GM23338 (cell line): ENCODE measurements around the gene HTR1D. TPM values are rescaled to one million over a fixed set of nuclear protein-coding genes. Genes with fewer than 3 reads are reported as not detected.

Experiments
- ATAC-seq: fragments of 200-7000 bp; cut with Tn5 transposase; 3 replicates; pipeline ENCODE4 v1.9.1; 2020
- DNase-seq: peaks from one replicate; pipeline ENCODE4 v3.0.0-alpha.2; 2015; ENCODE audit warnings: low spot score
- H2AFZ ChIP-seq: fragments of 200-600 bp; sonication (generic); 2 replicates; pipeline ENCODE4 v1.8.0; 2016; ENCODE audit warnings: antibody characterized with exemption, mild to moderate bottlenecking, moderate library complexity
- H3F3A ChIP-seq: fragments of 200-600 bp; sonication (generic); replicated peaks from 2 replicates; pipeline ENCODE4 v1.8.0; 2017; ENCODE audit warnings: antibody characterized with exemption, mixed run types, low read depth
- H3K27ac ChIP-seq: fragments of 200-600 bp; sonication (generic); 2 replicates; pipeline ENCODE4 v1.6.1; 2016; ENCODE audit warnings: low read depth
- H3K27me3 ChIP-seq: fragments of 200-600 bp; sonication (generic); 2 replicates; pipeline ENCODE4 v1.8.0; 2016; ENCODE audit warnings: mild to moderate bottlenecking, mixed run types, moderate library complexity; ENCODE audit not compliant: insufficient read depth
- H3K36me3 ChIP-seq: fragments of 200-600 bp; sonication (generic); 2 replicates; pipeline ENCODE4 v1.8.0; 2016; ENCODE audit warnings: mild to moderate bottlenecking; ENCODE audit not compliant: insufficient read depth
- H3K4me1 ChIP-seq: fragments of 200-600 bp; sonication (generic); 2 replicates; pipeline ENCODE4 v1.8.0; 2016; ENCODE audit warnings: mild to moderate bottlenecking, moderate library complexity; ENCODE audit not compliant: insufficient read depth
- H3K4me2 ChIP-seq: fragments of 200-600 bp; sonication (generic); 2 replicates; pipeline ENCODE4 v1.7.1; 2017; ENCODE audit warnings: mixed run types
- H3K4me3 ChIP-seq: fragments of 200-600 bp; sonication (generic); 2 replicates; pipeline ENCODE4 v1.6.1; 2016; ENCODE audit warnings: mixed run types
- H3K79me2 ChIP-seq: fragments of 200-600 bp; sonication (generic); replicated peaks from 2 replicates; pipeline ENCODE4 v1.8.0; 2017; ENCODE audit warnings: mild to moderate bottlenecking; ENCODE audit not compliant: insufficient read depth
- H3K9me2 ChIP-seq: fragments of 200-600 bp; sonication (generic); 2 replicates; pipeline ENCODE4 v1.8.0; 2017; ENCODE audit not compliant: insufficient read depth
- H4K20me1 ChIP-seq: fragments of 200-600 bp; sonication (generic); replicated peaks from 2 replicates; pipeline ENCODE4 v1.8.0; 2017; ENCODE audit warnings: mild to moderate bottlenecking; ENCODE audit not compliant: insufficient read depth
- H3K27ac Mint-ChIP-seq: 2 replicates; pipeline ENCODE4 v1.8.0; 2020; ENCODE audit warnings: inconsistent platforms, mild to moderate bottlenecking, moderate library complexity, mixed read lengths
- H3K27me3 Mint-ChIP-seq: 3 replicates; pipeline ENCODE4 v1.8.0; 2022; ENCODE audit warnings: low read depth, mild to moderate bottlenecking, moderate library complexity, mixed read lengths, inconsistent platforms; ENCODE audit not compliant: insufficient read depth, poor library complexity
- H3K36me3 Mint-ChIP-seq: 3 replicates; pipeline ENCODE4 v1.8.0; 2021; ENCODE audit warnings: low read depth, mild to moderate bottlenecking, inconsistent platforms, moderate library complexity, mixed read lengths
- H3K4me1 Mint-ChIP-seq: 3 replicates; pipeline ENCODE4 v1.8.0; 2020; ENCODE audit warnings: mild to moderate bottlenecking, inconsistent platforms, mixed read lengths
- H3K4me3 Mint-ChIP-seq: 3 replicates; pipeline ENCODE4 v1.8.0; 2021; ENCODE audit warnings: moderate library complexity, mild to moderate bottlenecking, inconsistent platforms, mixed read lengths
- H3K9me3 Mint-ChIP-seq: 3 replicates; pipeline ENCODE4 v1.8.0; 2020; ENCODE audit warnings: moderate library complexity, mild to moderate bottlenecking, inconsistent platforms, mixed read lengths
- CREB1 ChIP-seq: fragments of 250-450 bp; sonication (Bioruptor Pico); IDR thresholded peaks from 2 replicates; pipeline ENCODE4 v1.5.0; 2020; ENCODE audit warnings: low read depth, mild to moderate bottlenecking, moderate library complexity
- EZH2phosphoT487 ChIP-seq: fragments of 200-600 bp; sonication (generic); IDR thresholded peaks from one replicate; pipeline ENCODE4 v1.8.1; 2018; ENCODE audit warnings: antibody characterized with exemption; ENCODE audit not compliant: unreplicated experiment
- JUNB ChIP-seq: IDR thresholded peaks from one replicate; pipeline ENCODE4 v1.6.1; 2016; ENCODE audit warnings: antibody characterized with exemption; ENCODE audit not compliant: unreplicated experiment
- NANOG ChIP-seq: IDR thresholded peaks from 2 replicates; pipeline ENCODE4 v1.6.1; 2016; ENCODE audit warnings: antibody characterized with exemption, borderline replicate concordance
- POLR2AphosphoS5 ChIP-seq: IDR thresholded peaks from 2 replicates; pipeline ENCODE4 v1.6.1; 2016; ENCODE audit warnings: antibody characterized with exemption, low read depth
- STAT1 ChIP-seq: IDR thresholded peaks from one replicate; pipeline ENCODE4 v1.6.1; 2016; ENCODE audit warnings: antibody characterized with exemption; ENCODE audit not compliant: unreplicated experiment
- ZNF114 ChIP-seq: fragments of 250-450 bp; sonication (Bioruptor Pico); IDR thresholded peaks from 2 replicates; pipeline ENCODE4 v1.5.0; 2020; ENCODE audit warnings: mild to moderate bottlenecking, moderate library complexity
- ZNF331 ChIP-seq: fragments of 250-450 bp; sonication (Bioruptor Pico); IDR thresholded peaks from 2 replicates; pipeline ENCODE4 v1.5.0; 2020; ENCODE audit warnings: low read depth, mild to moderate bottlenecking, moderate library complexity
- polyA plus RNA-seq: library from polyadenylated mRNA; unstranded; fragments of >200 nt; fragmentation: Nextera tagmentation; extraction: Ambion mirVana; gene quantifications from 2 replicates; pipeline ENCODE4 v1.2.1, GENCODE V29; 2016
- total RNA-seq: library from RNA; depleted of rRNA; stranded (reverse); fragments of >200 nt; shearing (Covaris generic); gene quantifications from 2 replicates; pipeline ENCODE4 v1.2.3, GENCODE V29; 2014
- TF ChIP-seq, protein P1 (sequence below), 2 experiments: fragments of 200-600 bp in 1 of 2; sonication (generic) in 1 of 2; conservative IDR thresholded peaks; 2 replicates each; pipeline versions ENCODE4 v1.5.1 to v1.6.1; 2016 to 2017; ENCODE audit warnings: antibody characterized with exemption in 2 of 2, low read depth in 2 of 2, mild to moderate bottlenecking in 2 of 2, moderate library complexity in 1 of 2
- TF ChIP-seq, protein P2 (sequence below): IDR thresholded peaks from one replicate; pipeline ENCODE4 v1.6.1; 2018; ENCODE audit warnings: antibody characterized with exemption; ENCODE audit not compliant: unreplicated experiment
- TF ChIP-seq, protein P3 (sequence below): IDR thresholded peaks from 2 replicates; pipeline ENCODE4 v1.6.1; 2016; ENCODE audit warnings: antibody characterized with exemption

HTR1D gene
- total and polyA plus RNA-seq, 2 experiments from 2014 or later = 2.4 to 4.1 TPM

DNA sequence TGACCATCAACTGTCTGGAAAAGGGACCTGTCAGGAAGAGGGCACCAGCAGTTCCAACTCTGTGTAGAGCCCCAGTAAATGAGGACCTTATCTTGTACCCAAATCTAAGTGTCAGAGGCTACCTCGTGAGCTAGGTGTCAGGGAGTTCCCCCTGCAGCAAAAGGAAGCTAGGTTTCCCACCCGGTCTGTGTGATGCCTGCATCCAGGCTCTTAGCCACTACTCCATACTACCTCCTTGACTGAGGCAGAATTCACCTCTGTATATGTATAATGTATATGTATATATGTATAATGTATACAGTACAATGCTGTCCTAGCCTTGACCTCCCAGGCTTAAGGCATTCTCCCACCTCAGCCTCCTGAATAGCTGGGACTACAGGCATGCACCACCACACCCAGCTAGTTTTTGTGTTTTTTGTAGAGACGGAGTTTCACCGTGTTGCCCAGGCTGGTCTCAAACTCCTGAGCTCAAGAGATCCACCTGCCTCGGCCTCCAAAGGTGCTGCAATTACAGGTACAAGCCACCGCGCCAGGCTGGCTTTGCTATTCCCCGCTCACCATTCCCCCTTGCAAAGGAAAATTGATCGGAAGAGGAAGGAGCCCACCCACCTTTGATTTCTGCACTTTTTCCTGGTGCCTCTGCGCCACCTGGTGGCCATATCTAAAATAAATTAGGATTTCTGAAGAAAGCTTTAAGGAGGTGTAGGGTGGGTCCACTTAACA is 32.9 kb downstream of the HTR1D start:
- Histone ChIP-seq H3K36me3 (no peaks in the 10 kb centered on the region), H4K20me1 (no peaks in the 10 kb centered on the region), H3K27me3 (peaks cover 2% of the 10 kb centered on the region), H3K4me3 (no peak overlapping the region), H3F3A (no peaks in the 10 kb centered on the region), H3K4me1 (no peaks in the 10 kb centered on the region), H3K79me2 (no peaks in the 10 kb centered on the region), H3K9me2 (no peaks in the 10 kb centered on the region), H3K27ac (no peak overlapping the region), H2AFZ (no peak overlapping the region), H3K4me2 (no peak overlapping the region)
- DNase-seq = peak; percentile 96
- H3K27me3 Mint-ChIP-seq = peaks cover 4% of the 10 kb centered on the region
- no peaks in the 10 kb centered on the region; the same call in 2 of the 3 replicates for H3K4me1 Mint-ChIP-seq
- peak; percentile 96 for ATAC-seq
- H3K27ac Mint-ChIP-seq = no peak overlapping the region
- TF ChIP-seq, protein P1, sequence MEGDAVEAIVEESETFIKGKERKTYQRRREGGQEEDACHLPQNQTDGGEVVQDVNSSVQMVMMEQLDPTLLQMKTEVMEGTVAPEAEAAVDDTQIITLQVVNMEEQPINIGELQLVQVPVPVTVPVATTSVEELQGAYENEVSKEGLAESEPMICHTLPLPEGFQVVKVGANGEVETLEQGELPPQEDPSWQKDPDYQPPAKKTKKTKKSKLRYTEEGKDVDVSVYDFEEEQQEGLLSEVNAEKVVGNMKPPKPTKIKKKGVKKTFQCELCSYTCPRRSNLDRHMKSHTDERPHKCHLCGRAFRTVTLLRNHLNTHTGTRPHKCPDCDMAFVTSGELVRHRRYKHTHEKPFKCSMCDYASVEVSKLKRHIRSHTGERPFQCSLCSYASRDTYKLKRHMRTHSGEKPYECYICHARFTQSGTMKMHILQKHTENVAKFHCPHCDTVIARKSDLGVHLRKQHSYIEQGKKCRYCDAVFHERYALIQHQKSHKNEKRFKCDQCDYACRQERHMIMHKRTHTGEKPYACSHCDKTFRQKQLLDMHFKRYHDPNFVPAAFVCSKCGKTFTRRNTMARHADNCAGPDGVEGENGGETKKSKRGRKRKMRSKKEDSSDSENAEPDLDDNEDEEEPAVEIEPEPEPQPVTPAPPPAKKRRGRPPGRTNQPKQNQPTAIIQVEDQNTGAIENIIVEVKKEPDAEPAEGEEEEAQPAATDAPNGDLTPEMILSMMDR (conservative IDR thresholded peaks at IDR 0.05; ENCODE audit: low read depth in 2 of 2) = peak; percentile 85
- TF ChIP-seq POLR2AphosphoS5 = no peak
- TF ChIP-seq CREB1 (CRISPR knock-in tag) = no peak
- peak overlapping the region; percentile 19; the same call in 1 of the 3 replicates for H3K4me3 Mint-ChIP-seq
- no peaks in the 10 kb centered on the region for H3K36me3 Mint-ChIP-seq
- H3K9me3 Mint-ChIP-seq = no peaks in the 10 kb centered on the region

DNA sequence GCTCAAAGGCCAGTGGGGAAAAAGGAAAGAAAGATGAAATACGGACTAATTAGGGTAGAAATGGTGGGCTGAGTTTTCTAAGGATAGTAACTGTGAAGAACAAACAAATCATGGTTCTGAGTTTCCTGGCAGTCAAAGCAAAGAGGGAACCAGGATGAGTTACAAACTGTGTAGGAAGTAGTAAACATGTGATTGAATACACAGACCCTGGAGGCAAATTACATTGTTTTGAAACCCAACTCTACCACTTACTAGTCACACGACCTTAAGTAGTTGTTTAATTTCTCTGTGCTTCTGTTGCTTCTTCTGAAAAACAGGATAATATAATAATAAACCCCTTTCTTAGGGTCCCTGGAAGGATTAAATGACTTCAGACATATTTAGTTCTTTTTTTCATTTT is 37.4 kb downstream of the HTR1D start:
- no peak overlapping the region for H3K4me2 ChIP-seq
- H4K20me1 ChIP-seq = no peaks in the 10 kb centered on the region
- no peak overlapping the region for H3K27ac ChIP-seq
- peaks cover 11% of the 10 kb centered on the region; the same call in 1 of the 2 replicates for H3K4me1 ChIP-seq
- DNase-seq = no peak
- no peak overlapping the region for H3K27ac Mint-ChIP-seq
- no peaks in the 10 kb centered on the region for H3K79me2 ChIP-seq
- peaks cover 10% of the 10 kb centered on the region; the same call in 1 of the 2 replicates for H3F3A ChIP-seq
- H3K27me3 ChIP-seq = peaks cover 32% of the 10 kb centered on the region
- H3K4me1 Mint-ChIP-seq = peaks cover 2% of the 10 kb centered on the region; the same call in 2 of the 3 replicates
- no peak for ATAC-seq
- no peak overlapping the region for H3K4me3 Mint-ChIP-seq
- no peaks in the 10 kb centered on the region; the same call in 2 of the 3 replicates for H3K9me3 Mint-ChIP-seq
- H3K9me2 ChIP-seq = no peaks in the 10 kb centered on the region
- peaks cover 29% of the 10 kb centered on the region for H3K27me3 Mint-ChIP-seq
- H3K36me3 ChIP-seq = no peaks in the 10 kb centered on the region
- H3K36me3 Mint-ChIP-seq = no peaks in the 10 kb centered on the region
- H3K4me3 ChIP-seq = no peak overlapping the region
- H2AFZ ChIP-seq = no peak overlapping the region
- no peak for TF ChIP-seq NANOG
- no peak for TF ChIP-seq CREB1 (CRISPR knock-in tag)
- TF ChIP-seq, protein P2, sequence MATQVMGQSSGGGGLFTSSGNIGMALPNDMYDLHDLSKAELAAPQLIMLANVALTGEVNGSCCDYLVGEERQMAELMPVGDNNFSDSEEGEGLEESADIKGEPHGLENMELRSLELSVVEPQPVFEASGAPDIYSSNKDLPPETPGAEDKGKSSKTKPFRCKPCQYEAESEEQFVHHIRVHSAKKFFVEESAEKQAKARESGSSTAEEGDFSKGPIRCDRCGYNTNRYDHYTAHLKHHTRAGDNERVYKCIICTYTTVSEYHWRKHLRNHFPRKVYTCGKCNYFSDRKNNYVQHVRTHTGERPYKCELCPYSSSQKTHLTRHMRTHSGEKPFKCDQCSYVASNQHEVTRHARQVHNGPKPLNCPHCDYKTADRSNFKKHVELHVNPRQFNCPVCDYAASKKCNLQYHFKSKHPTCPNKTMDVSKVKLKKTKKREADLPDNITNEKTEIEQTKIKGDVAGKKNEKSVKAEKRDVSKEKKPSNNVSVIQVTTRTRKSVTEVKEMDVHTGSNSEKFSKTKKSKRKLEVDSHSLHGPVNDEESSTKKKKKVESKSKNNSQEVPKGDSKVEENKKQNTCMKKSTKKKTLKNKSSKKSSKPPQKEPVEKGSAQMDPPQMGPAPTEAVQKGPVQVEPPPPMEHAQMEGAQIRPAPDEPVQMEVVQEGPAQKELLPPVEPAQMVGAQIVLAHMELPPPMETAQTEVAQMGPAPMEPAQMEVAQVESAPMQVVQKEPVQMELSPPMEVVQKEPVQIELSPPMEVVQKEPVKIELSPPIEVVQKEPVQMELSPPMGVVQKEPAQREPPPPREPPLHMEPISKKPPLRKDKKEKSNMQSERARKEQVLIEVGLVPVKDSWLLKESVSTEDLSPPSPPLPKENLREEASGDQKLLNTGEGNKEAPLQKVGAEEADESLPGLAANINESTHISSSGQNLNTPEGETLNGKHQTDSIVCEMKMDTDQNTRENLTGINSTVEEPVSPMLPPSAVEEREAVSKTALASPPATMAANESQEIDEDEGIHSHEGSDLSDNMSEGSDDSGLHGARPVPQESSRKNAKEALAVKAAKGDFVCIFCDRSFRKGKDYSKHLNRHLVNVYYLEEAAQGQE = no peak
- TF ChIP-seq, protein P3, sequence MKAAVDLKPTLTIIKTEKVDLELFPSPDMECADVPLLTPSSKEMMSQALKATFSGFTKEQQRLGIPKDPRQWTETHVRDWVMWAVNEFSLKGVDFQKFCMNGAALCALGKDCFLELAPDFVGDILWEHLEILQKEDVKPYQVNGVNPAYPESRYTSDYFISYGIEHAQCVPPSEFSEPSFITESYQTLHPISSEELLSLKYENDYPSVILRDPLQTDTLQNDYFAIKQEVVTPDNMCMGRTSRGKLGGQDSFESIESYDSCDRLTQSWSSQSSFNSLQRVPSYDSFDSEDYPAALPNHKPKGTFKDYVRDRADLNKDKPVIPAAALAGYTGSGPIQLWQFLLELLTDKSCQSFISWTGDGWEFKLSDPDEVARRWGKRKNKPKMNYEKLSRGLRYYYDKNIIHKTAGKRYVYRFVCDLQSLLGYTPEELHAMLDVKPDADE = no peak
- TF ChIP-seq ZNF114 (CRISPR knock-in tag) = no peak
- TF ChIP-seq POLR2AphosphoS5 = no peak
- TF ChIP-seq, protein P1 (conservative IDR thresholded peaks at IDR 0.05; ENCODE audit: low read depth in 2 of 2) = no peak
- no peak for TF ChIP-seq STAT1
- TF ChIP-seq ZNF331 = no peak
- TF ChIP-seq JUNB = no peak
- no peak for TF ChIP-seq EZH2phosphoT487
